Keratinocyte (primary cell): ENCODE results near the gene CCNO. TPM values are rescaled to one million over a fixed set of nuclear protein-coding genes. Genes with fewer than 3 reads are reported as not detected.

Source experiments
- DNase-seq: peaks from one replicate; pipeline ENCODE4 v3.0.0-alpha.2; 2011; ENCODE audit warnings: low read depth, missing footprints, low spot score
- FAIRE-seq: peaks from 2 replicates; lab custom pipeline; 2011; peaks lifted over from hg19 to GRCh38; lab: Jason Lieb, UNC
- H2AFZ ChIP-seq: 2 replicates; pipeline ENCODE4 v1.6.0; 2012; ENCODE audit warnings: low read length, control low read depth, inconsistent platforms; ENCODE audit not compliant: control insufficient read depth
- H3K27ac ChIP-seq: 2 replicates; pipeline ENCODE4 v1.5.1; 2011; ENCODE audit warnings: low read length; ENCODE audit not compliant: control insufficient read depth, insufficient read depth
- H3K27me3 ChIP-seq: 3 replicates; pipeline ENCODE4 v1.6.0; 2011; ENCODE audit warnings: low read length; ENCODE audit not compliant: control insufficient read depth, insufficient read depth; ENCODE audit errors: extremely low read depth
- H3K36me3 ChIP-seq, 2 experiments: 2 replicates in 1 of 2; 3 replicates in 1 of 2; pipeline ENCODE4 v1.5.1; 2011; ENCODE audit warnings: low read length in 2 of 2, mild to moderate bottlenecking in 1 of 2; ENCODE audit not compliant: control insufficient read depth in 2 of 2, insufficient read depth in 2 of 2; ENCODE audit errors: extremely low read depth in 1 of 2
- H3K4me1 ChIP-seq: 3 replicates; pipeline ENCODE4 v1.5.1; 2011; ENCODE audit warnings: low read length; ENCODE audit not compliant: control insufficient read depth, insufficient read depth; ENCODE audit errors: extremely low read depth
- H3K4me2 ChIP-seq: 3 replicates; pipeline ENCODE4 v1.6.0; 2011; ENCODE audit warnings: low read depth, low read length; ENCODE audit not compliant: control insufficient read depth, insufficient read depth; ENCODE audit errors: extremely low read depth
- H3K4me3 ChIP-seq, 3 experiments: fragments of 200-600 bp in 1 of 3; sonication (generic) in 1 of 3; 2 replicates in 2 of 3; 3 replicates in 1 of 3; pipeline ENCODE4 v1.5.1; 2011 to 2016; ENCODE audit warnings: low read length in 3 of 3, mild to moderate bottlenecking in 3 of 3, control low read depth in 2 of 3, inconsistent platforms in 1 of 3, low read depth in 1 of 3, mixed read lengths in 1 of 3, mixed run types in 1 of 3, moderate library complexity in 1 of 3; ENCODE audit not compliant: control insufficient read depth in 2 of 3, insufficient read depth in 2 of 3; ENCODE audit errors: extremely low read depth in 1 of 3
- H3K79me2 ChIP-seq: 2 replicates; pipeline ENCODE4 v1.6.0; 2012; ENCODE audit warnings: low read length; ENCODE audit not compliant: control insufficient read depth, insufficient read depth
- H3K9ac ChIP-seq: 3 replicates; pipeline ENCODE4 v1.6.0; 2011; ENCODE audit warnings: low read length; ENCODE audit not compliant: control insufficient read depth, insufficient read depth; ENCODE audit errors: extremely low read depth
- H3K9me1 ChIP-seq: 3 replicates; pipeline ENCODE4 v1.6.0; 2011; ENCODE audit warnings: low read length; ENCODE audit not compliant: control insufficient read depth, insufficient read depth; ENCODE audit errors: extremely low read depth
- H3K9me3 ChIP-seq: 2 replicates; pipeline ENCODE4 v1.5.1; 2012; ENCODE audit warnings: low read depth, low read length; ENCODE audit not compliant: control insufficient read depth
- H4K20me1 ChIP-seq: 3 replicates; pipeline ENCODE4 v1.6.0; 2011; ENCODE audit warnings: low read length; ENCODE audit not compliant: control insufficient read depth, insufficient read depth; ENCODE audit errors: extremely low read depth
- CTCF ChIP-seq, 3 experiments: IDR thresholded peaks in 1 of 3; conservative IDR thresholded peaks in 1 of 3; optimal IDR thresholded peaks in 1 of 3; 2 replicates in 2 of 3; 3 replicates in 1 of 3; pipeline versions ENCODE3 to v1.5.1; 2011; ENCODE audit warnings: low read length in 3 of 3, mild to moderate bottlenecking in 3 of 3, moderate library complexity in 2 of 3, control low read depth in 1 of 3, inconsistent platforms in 1 of 3; ENCODE audit not compliant: insufficient read depth in 2 of 3; ENCODE audit errors: extremely low read depth in 1 of 3
- EZH2 ChIP-seq: IDR thresholded peaks from one replicate; pipeline ENCODE4 v1.6.1; 2012; ENCODE audit warnings: inconsistent platforms, mild to moderate bottlenecking, low read length, moderate library complexity
- dilution Hi-C: fragments of 300-500 bp; cut with MboI; formaldehyde crosslinking; loops from one replicate; pipeline ENCODE4 v1.7.0; 2020; ENCODE audit warnings: low sequenced_read_pairs; ENCODE audit not compliant: extremely low pct_ligation_motif_present
- polyA plus RNA-seq, 5 experiments: library from polyadenylated mRNA; depleted of rRNA in 3 of 5; stranded (reverse) in 3 of 5; stranded (forward) in 1 of 5; unstranded in 1 of 5; fragments of >200 nt; gene quantifications; 1 replicate in 1 of 5; 2 replicates in 3 of 5; 3 replicates in 1 of 5; pipeline versions ENCODE4 v1.2.1 to v1.2.3, GENCODE V29; 2011 to 2012; ENCODE audit warnings: missing spikeins in 2 of 5, low read depth in 1 of 5, low replicate concordance in 1 of 5

Gene CCNO
- polyA plus RNA-seq, 1 donor (not counting 4 experiments of a cell fraction or from before 2014, with no cell fraction given) = 0.42 TPM

GRCh38 chr5:55205001-55205400, 28.4 kb downstream of the CCNO start:
- dilution Hi-C loops = no loop called here
- Histone ChIP-seq H3K36me3 (no peaks in the 10 kb centered on the region), H3K27ac (no peak overlapping the region), H3K4me3 (no peak overlapping the region), H2AFZ (no peak overlapping the region), H3K9ac (no peak overlapping the region), H3K9me3 (no peaks in the 10 kb centered on the region), H4K20me1 (no peaks in the 10 kb centered on the region), H3K9me1 (no peaks in the 10 kb centered on the region), H3K79me2 (no peaks in the 10 kb centered on the region), H3K4me1 (no peaks in the 10 kb centered on the region), H3K27me3 (no peaks in the 10 kb centered on the region), H3K4me2 (no peak overlapping the region)
- TF ChIP-seq EZH2 (no peak), CTCF (optimal IDR thresholded peaks at IDR 0.05 in 1 of 3, IDR thresholded peaks at IDR 0.05 in 1 of 3, conservative IDR thresholded peaks at IDR 0.05 in 1 of 3; ENCODE audit: extremely low read depth in 1 of 3, insufficient read depth in 2 of 3, low read length in 3 of 3) (no peak)
- FAIRE-seq (no peak), DNase-seq (no peak)

DNA sequence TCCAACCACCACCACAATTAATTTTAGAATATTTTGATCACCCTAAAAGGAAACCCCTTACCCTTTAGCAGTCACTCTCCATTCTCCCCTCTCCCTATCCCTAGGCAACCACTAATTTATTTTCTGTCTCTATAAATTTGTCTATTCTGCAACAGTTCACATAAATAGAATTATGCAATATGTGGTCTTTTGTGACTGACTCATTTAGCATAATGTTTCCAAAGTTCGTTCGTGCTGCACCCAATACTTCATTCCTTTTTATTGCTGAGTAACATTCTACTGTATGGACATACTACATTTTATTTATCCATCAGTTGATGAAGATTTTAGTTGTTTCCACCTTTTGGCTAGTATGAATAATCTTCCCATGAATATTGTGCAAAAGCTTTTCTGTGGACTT, 42.2 kb downstream of the CCNO start:
- dilution Hi-C loops = no loop called here
- Histone ChIP-seq H3K4me2 (no peak overlapping the region), H4K20me1 (no peaks in the 10 kb centered on the region), H3K9me1 (no peaks in the 10 kb centered on the region), H2AFZ (no peak overlapping the region), H3K9me3 (no peaks in the 10 kb centered on the region), H3K9ac (no peak overlapping the region), H3K27ac (no peak overlapping the region), H3K27me3 (peaks cover 10% of the 10 kb centered on the region), H3K4me3 (no peak overlapping the region), H3K4me1 (no peaks in the 10 kb centered on the region), H3K36me3 (no peaks in the 10 kb centered on the region), H3K79me2 (no peaks in the 10 kb centered on the region)
- no peak for FAIRE-seq
- no peak for DNase-seq
- TF ChIP-seq EZH2 = no peak
- no peak for TF ChIP-seq CTCF (optimal IDR thresholded peaks at IDR 0.05 in 1 of 3, IDR thresholded peaks at IDR 0.05 in 1 of 3, conservative IDR thresholded peaks at IDR 0.05 in 1 of 3; ENCODE audit: extremely low read depth in 1 of 3, insufficient read depth in 2 of 3, low read length in 3 of 3)
